Occipital lobe (tissue), 2 donors: ENCODE measurements around the gene ADD1. TPM values are rescaled to one million over a fixed set of nuclear protein-coding genes. Genes with fewer than 3 reads are reported as not detected.

Experiments
- DNase-seq: peaks from one replicate; lab custom pipeline; 2025; lab: John Stamatoyannopoulos, UW
- total RNA-seq: library from RNA; depleted of rRNA; stranded (reverse); fragments of >200 nt; gene quantifications from one replicate; pipeline ENCODE4 v1.2.3, GENCODE V29; 2014

Gene ADD1
- total RNA-seq, 1 donor from 2014 or later: 166 TPM

- no peak for DNase-seq
Observed at GRCh38 chr4:2805712-2806389, 37.8 kb upstream of the ADD1 start.

DNA sequence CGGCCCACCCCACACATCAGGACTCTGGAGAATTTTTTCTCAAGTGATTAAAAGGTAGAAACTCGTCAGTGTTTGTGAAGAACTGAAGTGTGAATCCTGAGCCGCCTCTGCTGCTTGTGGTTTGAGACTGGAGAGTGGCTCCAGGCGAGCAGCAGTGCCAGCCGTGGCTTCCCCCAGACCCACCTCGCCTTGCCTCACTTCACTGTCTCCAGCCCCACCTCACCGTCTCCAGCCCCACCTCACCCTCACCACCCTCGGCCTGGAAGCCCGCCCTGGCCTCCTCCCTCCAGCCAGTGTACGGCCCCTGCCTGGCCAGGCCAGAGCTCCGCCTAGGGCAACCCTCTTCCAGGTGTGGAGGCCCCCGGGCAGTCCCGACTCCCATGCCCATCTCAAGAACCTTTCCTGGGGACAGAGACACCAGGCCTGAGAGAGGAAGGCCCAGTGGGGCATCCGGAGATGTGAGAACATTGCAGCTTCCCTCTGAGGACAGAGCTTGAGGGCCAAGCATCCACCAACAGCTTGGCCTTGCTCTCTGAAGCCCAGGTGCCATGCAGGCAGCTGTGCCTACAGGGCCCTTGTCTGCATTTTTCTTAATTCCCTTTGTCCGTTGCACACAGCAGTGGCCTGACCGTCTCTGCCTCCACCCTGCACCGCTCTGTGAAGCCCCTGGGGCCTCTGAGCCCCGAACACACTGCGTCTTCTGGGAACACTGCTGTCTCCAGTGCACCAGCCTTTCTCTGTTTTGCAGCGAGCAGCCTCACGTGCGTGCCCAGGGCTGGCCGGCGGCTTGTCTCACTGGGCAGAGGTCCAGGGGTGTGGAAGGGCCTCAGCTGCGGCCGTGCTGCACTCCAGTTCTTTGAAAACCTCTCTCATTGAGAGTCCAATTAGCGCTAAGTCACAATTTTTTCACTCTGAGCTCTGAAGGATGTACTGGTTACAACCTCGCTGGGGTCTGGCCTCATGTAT, 37.0 kb upstream of the ADD1 start:
- peak; percentile 32 for DNase-seq

- no peak for DNase-seq
Observed at GRCh38 chr4:2807571-2807970, 36.1 kb upstream of the ADD1 start.

DNA sequence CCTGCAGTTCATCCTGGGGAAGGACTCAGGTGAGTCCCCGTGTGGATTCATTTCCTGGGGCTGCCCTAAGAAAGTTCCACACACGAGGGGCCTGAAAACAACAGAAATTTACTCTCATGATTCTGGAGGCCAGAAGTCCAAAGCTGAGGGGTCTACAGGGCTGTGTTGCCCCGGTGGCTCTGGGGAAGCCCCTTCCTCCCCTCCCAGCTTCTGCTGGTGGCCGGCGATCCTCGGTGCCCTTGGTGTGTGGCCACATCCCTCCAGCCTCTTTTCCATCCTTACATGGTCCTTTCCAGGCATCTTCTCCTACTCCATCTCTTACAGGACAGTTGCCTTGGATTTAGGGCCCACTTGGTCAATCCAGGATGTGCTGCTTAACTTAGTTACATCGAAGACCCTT, 35.6 kb upstream of the ADD1 start:
- no peak for DNase-seq

DNA sequence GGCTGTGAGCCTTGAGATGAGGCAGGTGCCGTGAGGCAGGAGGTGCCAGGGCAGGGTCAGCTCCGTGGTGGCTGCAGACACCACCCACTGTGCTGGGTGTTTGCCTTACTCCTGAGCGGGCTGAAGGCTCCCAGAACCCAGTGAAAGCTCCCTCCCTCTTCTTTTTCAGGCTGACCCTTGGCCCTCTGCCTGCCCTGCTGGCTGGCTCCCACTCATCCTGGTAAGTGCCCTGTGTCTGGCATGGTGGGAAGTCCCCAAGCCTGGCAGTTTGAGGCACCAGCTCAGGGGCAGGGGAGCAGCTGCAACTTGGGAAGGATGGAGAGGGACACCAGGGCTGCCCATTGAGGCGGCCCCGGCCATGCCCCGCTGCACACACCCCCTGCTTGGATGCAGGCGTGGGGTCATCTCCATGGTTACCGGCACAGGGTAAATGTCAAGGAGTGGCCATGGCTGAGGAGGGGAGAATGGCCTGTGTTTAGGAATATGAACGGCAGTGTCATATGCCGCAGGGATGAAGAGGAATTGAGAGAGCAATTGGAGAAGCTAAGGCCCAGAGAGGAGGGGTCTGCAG, 33.9 kb upstream of the ADD1 start:
- no peak for DNase-seq

GRCh38 chr4:2810388-2810787, 33.3 kb upstream of the ADD1 start:
- no peak for DNase-seq

- DNase-seq: no peak
Observed at GRCh38 chr4:2811830-2812611, 31.6 kb upstream of the ADD1 start.

DNA sequence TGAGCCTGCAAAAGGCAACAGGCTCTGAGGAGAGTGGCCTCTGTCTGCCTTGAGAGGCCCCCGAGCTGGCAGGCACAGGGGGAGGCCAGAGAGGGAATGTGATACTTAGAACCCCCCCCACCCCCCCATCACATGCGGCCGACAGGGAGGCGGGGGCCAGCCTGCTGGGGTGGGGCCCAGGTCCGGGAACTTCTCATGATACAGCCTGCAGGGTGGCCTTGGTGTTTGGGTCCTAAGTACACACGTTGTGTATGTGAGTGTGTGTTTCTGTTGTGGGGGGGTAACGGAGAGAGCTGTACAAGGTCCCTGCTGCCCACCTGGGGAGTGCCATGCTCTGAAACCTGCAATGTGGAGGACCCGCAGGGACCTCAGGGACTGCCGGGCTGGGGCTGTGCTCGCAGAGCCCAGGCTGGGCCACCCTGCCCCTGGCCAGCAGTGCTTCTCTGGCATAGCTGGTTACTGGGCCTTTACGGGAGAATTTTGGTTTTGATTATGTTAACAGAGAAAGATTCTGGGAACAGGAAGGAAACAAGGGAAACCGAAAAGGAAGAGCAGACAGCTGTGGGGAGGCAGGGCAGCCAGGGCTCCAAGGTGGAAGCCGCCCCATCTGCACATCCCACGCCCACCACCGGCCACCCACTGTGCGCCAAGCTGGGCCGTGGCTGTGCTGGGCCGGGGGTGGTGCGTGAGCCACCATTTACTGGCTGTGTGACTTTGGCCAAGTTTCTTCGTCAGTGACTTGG, 30.9 kb upstream of the ADD1 start:
- DNase-seq: no peak

GRCh38 chr4:2813446-2814405, 29.9 kb upstream of the ADD1 start:
- DNase-seq: no peak

GRCh38 chr4:2814627-2815270, 28.9 kb upstream of the ADD1 start:
- DNase-seq: no peak

- no peak for DNase-seq
Observed at GRCh38 chr4:2816401-2816954, 27.2 kb upstream of the ADD1 start.

DNA sequence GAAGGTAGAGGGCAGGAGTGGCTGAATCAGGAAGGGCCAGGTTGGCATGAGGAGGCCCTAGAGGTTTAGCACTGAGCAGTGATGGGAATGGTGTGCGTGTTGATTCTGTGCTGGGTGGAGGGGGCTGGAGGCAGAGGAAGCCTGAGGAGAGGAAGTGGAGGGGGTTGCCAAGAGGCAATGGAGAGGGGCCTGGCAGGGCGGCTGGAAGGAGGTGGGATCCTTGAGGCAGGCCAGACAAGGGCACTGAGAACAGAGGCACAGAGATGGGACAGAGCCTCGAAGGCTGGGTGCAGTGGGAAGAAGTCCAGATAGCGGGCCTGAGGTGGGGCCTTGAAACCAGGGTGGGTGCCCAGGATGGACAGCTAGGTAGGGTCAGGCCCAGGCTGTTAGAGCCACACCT, 26.5 kb upstream of the ADD1 start:
- DNase-seq: no peak

DNA sequence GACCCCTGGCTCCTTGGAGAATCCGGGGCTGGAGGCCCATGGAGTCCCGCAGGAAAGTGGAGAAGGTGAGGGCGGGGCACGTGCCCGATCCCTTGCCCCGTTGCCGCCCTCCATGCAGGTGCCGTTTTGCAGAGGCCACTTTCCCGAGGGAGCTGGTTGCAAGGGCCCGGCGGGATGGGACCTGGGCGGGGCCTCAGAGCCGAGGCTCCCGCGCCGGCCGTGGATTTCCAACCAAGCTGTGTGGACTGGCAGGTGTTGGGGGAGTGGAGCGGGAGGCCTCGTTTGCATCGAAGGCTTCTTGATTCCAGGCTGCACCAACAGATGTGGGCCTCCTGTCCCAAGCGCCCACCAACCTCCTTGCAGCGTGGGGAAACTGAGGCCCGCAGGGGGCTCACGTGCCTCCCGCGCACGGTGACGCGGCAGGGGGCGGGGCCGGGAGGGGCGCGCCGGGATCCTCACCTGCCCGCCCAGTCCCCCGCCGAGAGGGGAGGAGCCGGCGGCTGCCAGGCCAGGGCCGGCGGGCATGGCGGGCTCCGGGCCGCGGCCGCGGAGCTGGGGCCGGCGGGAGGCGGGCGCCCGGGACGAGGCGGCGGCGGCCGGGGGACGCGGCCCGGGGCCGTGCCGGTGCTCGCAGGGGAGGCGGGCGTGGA, 25.8 kb upstream of the ADD1 start:
- no peak for DNase-seq

DNA sequence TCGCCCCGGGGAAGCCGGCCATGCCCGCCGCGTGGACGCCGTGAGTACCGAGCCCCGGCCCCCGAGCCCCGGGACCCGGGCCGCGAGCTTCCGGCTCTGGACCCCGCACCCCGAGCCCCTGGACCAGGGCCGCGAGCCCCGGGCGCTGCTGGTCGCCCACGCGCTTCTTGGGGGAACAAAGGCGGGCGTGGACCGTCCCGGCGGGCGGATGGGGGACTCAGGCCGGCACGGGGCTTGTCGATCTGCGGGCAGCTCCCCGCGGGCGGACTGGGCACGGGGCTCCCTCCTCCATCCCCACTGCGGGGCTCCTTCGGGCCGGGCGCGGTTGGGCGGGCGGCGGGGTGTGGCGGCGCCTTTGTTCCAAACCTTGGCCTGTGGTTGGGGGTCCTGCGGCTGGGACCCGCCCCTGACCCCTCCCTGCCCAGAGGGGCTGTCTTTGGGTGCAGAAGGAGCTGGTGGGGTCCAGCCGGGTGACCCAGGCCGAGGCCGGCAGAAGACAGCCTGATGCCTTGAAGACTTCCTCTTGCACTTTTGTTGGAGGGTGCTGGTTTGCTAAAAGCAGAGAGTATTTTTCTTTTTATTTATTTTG, 25.2 kb upstream of the ADD1 start:
- DNase-seq: no peak

GRCh38 chr4:2819244-2820215, 24.1 kb upstream of the ADD1 start:
- no peak for DNase-seq

DNA sequence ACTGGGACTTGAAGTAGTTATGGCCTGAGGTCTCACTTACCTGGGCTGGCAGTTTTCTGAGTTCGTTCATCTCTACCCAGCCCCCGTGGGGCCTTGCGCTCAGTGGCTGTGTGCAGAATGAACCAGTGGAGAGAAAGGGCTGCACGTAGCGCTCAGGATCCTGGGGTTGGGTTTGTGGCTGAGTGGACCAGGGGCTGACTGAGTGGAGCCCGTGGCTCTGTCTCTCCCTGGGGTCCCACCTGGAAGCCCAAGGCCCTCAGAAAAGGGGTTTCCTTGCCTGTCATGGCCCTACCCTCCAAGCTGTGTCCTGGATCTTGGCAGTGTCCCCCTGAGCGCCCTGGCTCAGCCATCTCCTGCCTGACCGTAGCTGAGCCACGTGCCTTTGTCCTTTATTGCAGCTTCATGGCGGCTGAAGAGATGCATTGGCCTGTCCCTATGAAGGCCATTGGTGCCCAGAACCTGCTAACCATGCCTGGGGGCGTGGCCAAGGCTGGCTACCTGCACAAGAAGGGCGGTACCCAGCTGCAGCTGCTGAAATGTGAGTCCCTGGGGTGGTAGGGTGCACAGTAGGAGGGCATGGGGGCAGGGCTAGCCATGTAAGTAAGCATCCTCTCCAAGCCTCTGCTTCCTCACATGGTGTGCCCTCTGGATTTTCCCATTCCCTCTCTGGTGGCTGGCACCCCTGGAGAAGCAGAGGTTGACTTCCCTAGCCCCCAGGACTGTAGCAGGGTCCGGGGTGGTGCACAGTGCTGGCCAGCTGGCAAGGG, 23.2 kb upstream of the ADD1 start:
- DNase-seq: no peak
